ENCODE results near the gene ATP10B. TPM values are rescaled to one million over a fixed set of nuclear protein-coding genes. Genes with fewer than 3 reads are reported as not detected.
"Not testable (repeated sequence)": the region's sequence is repeated elsewhere in the genome, so short reads cannot be mapped to it uniquely, and the experiment has no call there.

Gene ATP10B
- total RNA-seq, 1 donor from 2014 or later: 1.3 TPM

GRCh38 chr5:160835376-160835775 is 16.6 kb downstream of the ATP10B start:
- FAIRE-seq (no peak), DNase-seq (ENCODE audit: low read depth) (peak; percentile 7)
- Histone ChIP-seq H3K27me3 (ENCODE audit: control insufficient read depth, insufficient read depth, low read length) (no peaks in the 10 kb centered on the region), H3K36me3 (ENCODE audit: control insufficient read depth, insufficient read depth, low read length) (no peaks in the 10 kb centered on the region), H3K4me3 (ENCODE audit: low read depth, low read length) (no peak overlapping the region)
- no peak for TF ChIP-seq CTCF (IDR thresholded peaks at IDR 0.05; ENCODE audit: insufficient read depth, low read length, severe bottlenecking)

- TF ChIP-seq CTCF (IDR thresholded peaks at IDR 0.05; ENCODE audit: insufficient read depth, low read length, severe bottlenecking): no peak
- no peaks in the 10 kb centered on the region for H3K36me3 ChIP-seq (ENCODE audit: control insufficient read depth, insufficient read depth, low read length)
- H3K27me3 ChIP-seq (ENCODE audit: control insufficient read depth, insufficient read depth, low read length): no peaks in the 10 kb centered on the region
- DNase-seq (ENCODE audit: low read depth) (peak; percentile 60), FAIRE-seq (no peak)
- H3K4me3 ChIP-seq (ENCODE audit: low read depth, low read length): no peak overlapping the region
Measured at GRCh38 chr5:160833806-160834205, 18.2 kb downstream of the ATP10B start.

- DNase-seq (ENCODE audit: low read depth): no peak
- TF ChIP-seq CTCF (IDR thresholded peaks at IDR 0.05; ENCODE audit: insufficient read depth, low read length, severe bottlenecking): no peak
- FAIRE-seq: no peak
- no peaks in the 10 kb centered on the region for H3K36me3 ChIP-seq (ENCODE audit: control insufficient read depth, insufficient read depth, low read length)
- no peak overlapping the region for H3K4me3 ChIP-seq (ENCODE audit: low read depth, low read length)
- no peaks in the 10 kb centered on the region for H3K27me3 ChIP-seq (ENCODE audit: control insufficient read depth, insufficient read depth, low read length)
Measured at GRCh38 chr5:160831801-160832200, 20.2 kb downstream of the ATP10B start.

- no peak overlapping the region for H3K4me3 ChIP-seq (ENCODE audit: low read depth, low read length)
- H3K36me3 ChIP-seq (ENCODE audit: control insufficient read depth, insufficient read depth, low read length): no peaks in the 10 kb centered on the region
- no peaks in the 10 kb centered on the region for H3K27me3 ChIP-seq (ENCODE audit: control insufficient read depth, insufficient read depth, low read length)
- no peak for FAIRE-seq
- TF ChIP-seq CTCF (IDR thresholded peaks at IDR 0.05; ENCODE audit: insufficient read depth, low read length, severe bottlenecking): no peak
- DNase-seq (ENCODE audit: low read depth): no peak
Measured at GRCh38 chr5:160824301-160825001, 27.6 kb downstream of the ATP10B start.

- not testable (repeated sequence) for DNase-seq (ENCODE audit: low read depth); FAIRE-seq; H3K36me3 ChIP-seq (ENCODE audit: control insufficient read depth, insufficient read depth, low read length); H3K27me3 ChIP-seq (ENCODE audit: control insufficient read depth, insufficient read depth, low read length); H3K4me3 ChIP-seq (ENCODE audit: low read depth, low read length)
Measured at GRCh38 chr5:160812996-160813395, 39.0 kb downstream of the ATP10B start.

GRCh38 chr5:160805376-160805775 is 46.6 kb downstream of the ATP10B start:
- DNase-seq (ENCODE audit: low read depth) (no peak), FAIRE-seq (no peak)
- TF ChIP-seq CTCF (IDR thresholded peaks at IDR 0.05; ENCODE audit: insufficient read depth, low read length, severe bottlenecking): no peak
- no peak overlapping the region for H3K4me3 ChIP-seq (ENCODE audit: low read depth, low read length)
- H3K36me3 ChIP-seq (ENCODE audit: control insufficient read depth, insufficient read depth, low read length): no peaks in the 10 kb centered on the region
- H3K27me3 ChIP-seq (ENCODE audit: control insufficient read depth, insufficient read depth, low read length): no peaks in the 10 kb centered on the region
